HCT116 (cell line): Measurements from ENCODE around the gene SCRN2. TPM values are rescaled to one million over a fixed set of nuclear protein-coding genes. Genes with fewer than 3 reads are reported as not detected.

Experiments used
- ATAC-seq: fragments of 200-7000 bp; cut with Tn5 transposase; 2 replicates; pipeline ENCODE4 v1.9.1; 2020; ENCODE audit warnings: mild to moderate bottlenecking, moderate library complexity
- BruUV-seq: library from RNA; stranded (reverse); fragments of 400-500 nt; replicated peaks from 2 replicates; lab custom pipeline; 2021; lab: Mats Ljungman, UMichigan
- CTCF ChIA-PET: fragments of 300-600 bp; sonication (Branson Sonifier 250); formaldehyde crosslinking; loops from one replicate; lab custom pipeline; 2021; ENCODE audit warnings: antibody characterized with exemption; lab: Charles Lee
- POLR2A ChIA-PET: fragments of 300-600, 350-600 bp; sonication (Branson Sonifier 250); formaldehyde crosslinking; loops from one replicate; lab custom pipeline; 2021; ENCODE audit warnings: antibody characterized with exemption; lab: Charles Lee
- RAD21 ChIA-PET, 2 experiments: fragments of 300-600 bp; sonication (Branson Sonifier 250); formaldehyde crosslinking; loops; one replicate each; lab custom pipeline; 2023; ENCODE audit warnings: low total read pairs in 2 of 2; ENCODE audit not compliant: uncharacterized antibody in 2 of 2, unreplicated experiment in 2 of 2, low non-redundant PET in 1 of 2; lab: Charles Lee
- DNase-seq: peaks from one replicate; pipeline ENCODE4 v3.0.0-alpha.2; 2010; ENCODE audit warnings: low read depth, low spot score
- H2AFZ ChIP-seq: fragments of 200-600 bp; shearing (Covaris generic), sonication (generic); 2 replicates; pipeline ENCODE4 v1.6.1; 2017; ENCODE audit warnings: low read depth, mixed run types, mixed read lengths, antibody characterized with exemption, low read length; ENCODE audit not compliant: poor library complexity, severe bottlenecking
- H3K27ac ChIP-seq: 2 replicates; pipeline ENCODE4 v1.5.1; 2012; ENCODE audit warnings: low read depth, low read length
- H3K27me3 ChIP-seq: fragments of 200-600 bp; sonication (generic); 2 replicates; pipeline ENCODE4 v1.6.1; 2016; ENCODE audit warnings: mixed run types, low read length, mixed read lengths; ENCODE audit not compliant: insufficient read depth
- H3K36me3 ChIP-seq, 2 experiments: fragments of 200-500 bp in 1 of 2; fragments of 200-600 bp in 1 of 2; sonication (Bioruptor generic) in 1 of 2; sonication (generic) in 1 of 2; 2 replicates each; pipeline versions ENCODE4 v1.5.1 to v1.6.1; 2014 to 2016; ENCODE audit warnings: low read length in 2 of 2, inconsistent platforms in 1 of 2, mixed read lengths in 1 of 2, mixed run types in 1 of 2; ENCODE audit not compliant: insufficient read depth in 2 of 2, control insufficient read depth in 1 of 2
- H3K4me1 ChIP-seq, 2 experiments: fragments of 200-600 bp in 1 of 2; sonication (generic) in 1 of 2; 2 replicates each; pipeline versions ENCODE4 v1.5.1 to v1.6.1; 2012 to 2017; ENCODE audit warnings: low read length in 2 of 2, inconsistent platforms in 1 of 2, mild to moderate bottlenecking in 1 of 2, mixed read lengths in 1 of 2, mixed run types in 1 of 2, moderate library complexity in 1 of 2; ENCODE audit not compliant: insufficient read depth in 2 of 2, control insufficient read depth in 1 of 2
- H3K4me2 ChIP-seq: fragments of 200-600 bp; sonication (generic); 2 replicates; pipeline ENCODE4 v1.6.1; 2017; ENCODE audit warnings: mixed run types, low read length, mixed read lengths
- H3K4me3 ChIP-seq, 2 experiments: fragments of 200-600 bp in 1 of 2; sonication (generic) in 1 of 2; replicated peaks in 1 of 2; 2 replicates each; pipeline ENCODE4 v1.5.1; 2011 to 2016; ENCODE audit warnings: low read length in 2 of 2, control low read depth in 1 of 2, low read depth in 1 of 2, mild to moderate bottlenecking in 1 of 2, mixed read lengths in 1 of 2, mixed run types in 1 of 2
- H3K79me2 ChIP-seq: fragments of 200-600 bp; sonication (generic); 2 replicates; pipeline ENCODE4 v1.6.1; 2017; ENCODE audit warnings: mild to moderate bottlenecking, mixed run types, low read length, moderate library complexity, mixed read lengths; ENCODE audit not compliant: insufficient read depth
- H3K9ac ChIP-seq: fragments of 200-600 bp; sonication (generic); 2 replicates; pipeline ENCODE4 v1.6.1; 2016; ENCODE audit warnings: low read length, mixed read lengths
- H3K9me2 ChIP-seq: fragments of 200-600 bp; sonication (generic), shearing (Covaris generic); 2 replicates; pipeline ENCODE4 v1.6.1; 2017; ENCODE audit warnings: mixed run types, mild to moderate bottlenecking, moderate library complexity; ENCODE audit not compliant: insufficient read depth
- H3K9me3 ChIP-seq, 2 experiments: fragments of 200-500 bp in 1 of 2; fragments of 200-600 bp in 1 of 2; sonication (Bioruptor generic) in 1 of 2; sonication (generic) in 1 of 2; 2 replicates each; pipeline ENCODE4 v1.6.1; 2014 to 2017; ENCODE audit warnings: low read length in 2 of 2, mixed read lengths in 2 of 2, inconsistent platforms in 1 of 2, low read depth in 1 of 2, mild to moderate bottlenecking in 1 of 2, mixed run types in 1 of 2, moderate library complexity in 1 of 2; ENCODE audit not compliant: control insufficient read depth in 1 of 2, insufficient read depth in 1 of 2
- H4K20me1 ChIP-seq: fragments of 200-600 bp; sonication (generic), shearing (Covaris generic); 2 replicates; pipeline ENCODE4 v1.6.1; 2017; ENCODE audit warnings: mixed run types, mild to moderate bottlenecking, moderate library complexity; ENCODE audit not compliant: insufficient read depth
- ATF3 ChIP-seq: IDR thresholded peaks from 2 replicates; pipeline ENCODE4 v1.6.1; 2012
- CBX3 ChIP-seq: IDR thresholded peaks from 2 replicates; pipeline ENCODE4 v1.6.1; 2012; ENCODE audit warnings: low read depth
- CEBPB ChIP-seq: IDR thresholded peaks from 2 replicates; pipeline ENCODE4 v1.6.1; 2012; ENCODE audit warnings: low read depth
- CTCF ChIP-seq, 3 experiments: fragments of 200-600 bp in 1 of 3; sonication (generic) in 1 of 3; IDR thresholded peaks in 2 of 3; conservative IDR thresholded peaks in 1 of 3; 2 replicates each; pipeline ENCODE4 v1.5.1; 2012 to 2017; ENCODE audit warnings: low read depth in 2 of 3, low read length in 2 of 3, antibody characterized with exemption in 1 of 3, borderline replicate concordance in 1 of 3, control low read depth in 1 of 3, mild to moderate bottlenecking in 1 of 3, mixed read lengths in 1 of 3, mixed run types in 1 of 3, moderate library complexity in 1 of 3; ENCODE audit not compliant: insufficient read depth in 1 of 3
- EGR1 ChIP-seq: IDR thresholded peaks from 2 replicates; pipeline ENCODE4 v1.6.1; 2012; ENCODE audit warnings: low read depth
- ELF1 ChIP-seq: IDR thresholded peaks from 2 replicates; pipeline ENCODE4 v1.6.1; 2012; ENCODE audit warnings: low read depth, borderline replicate concordance
- EZH2 ChIP-seq: fragments of 200-600 bp; sonication (generic); IDR thresholded peaks from 2 replicates; pipeline ENCODE4 v1.6.1; 2017; ENCODE audit warnings: antibody characterized with exemption, mixed run types
- FOSL1 ChIP-seq: IDR thresholded peaks from 2 replicates; pipeline ENCODE4 v1.6.1; 2012; ENCODE audit warnings: low read depth
- JUND ChIP-seq: IDR thresholded peaks from 2 replicates; pipeline ENCODE4 v1.6.1; 2012
- RAD21 ChIP-seq: IDR thresholded peaks from 2 replicates; pipeline ENCODE4 v1.6.1; 2012; ENCODE audit warnings: low read depth, mild to moderate bottlenecking
- SRF ChIP-seq: IDR thresholded peaks from 2 replicates; pipeline ENCODE4 v1.6.1; 2012; ENCODE audit warnings: low read depth
- TCF7L2 ChIP-seq: IDR thresholded peaks from 2 replicates; pipeline ENCODE4 v1.7.0; 2011; ENCODE audit warnings: borderline replicate concordance, inconsistent platforms; ENCODE audit not compliant: insufficient read depth, insufficient read length; ENCODE audit errors: extremely low read depth
- YY1 ChIP-seq: IDR thresholded peaks from 2 replicates; pipeline ENCODE4 v1.6.1; 2011; ENCODE audit warnings: low read length, low read depth, moderate library complexity, mild to moderate bottlenecking; ENCODE audit not compliant: insufficient replicate concordance; ENCODE audit errors: extremely low read depth
- ZNF274 ChIP-seq: fragments of 200-500 bp; sonication (Bioruptor generic); IDR thresholded peaks from 2 replicates; pipeline ENCODE4 v1.6.1; 2014; ENCODE audit warnings: mild to moderate bottlenecking, low read depth, low read length, inconsistent platforms
- intact Hi-C: fragments of 100-400 bp; cut with micrococcal nuclease; formaldehyde crosslinking; loops from 2 replicates; pipeline ENCODE4 v1.10.0; 2022
- total RNA-seq: library from RNA; stranded (reverse); gene quantifications from one replicate; pipeline ENCODE4 v1.2.1, GENCODE V29; 2021; ENCODE audit not compliant: unreplicated experiment

The SCRN2 gene
- total RNA-seq, 1 experiment from 2014 or later, result 53.2 TPM

DNA sequence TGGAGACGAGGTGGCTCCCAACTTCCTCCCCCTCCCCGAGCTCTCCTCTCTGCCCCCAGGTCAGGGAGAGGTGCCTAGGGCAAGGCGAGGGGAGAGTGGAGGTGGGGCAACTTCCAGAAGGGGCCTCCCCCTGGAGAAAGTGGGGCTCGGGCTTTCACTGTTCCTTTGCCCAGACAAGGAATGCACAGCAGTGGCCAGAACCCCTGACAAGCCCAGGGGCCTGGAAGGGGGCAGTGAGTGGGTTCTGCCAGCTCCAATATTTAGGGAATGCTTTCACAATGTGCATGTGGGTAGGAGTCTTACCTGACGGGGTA, 43.3 kb upstream of the SCRN2 start:
- Histone ChIP-seq H3K9ac (no peak overlapping the region), H3K36me3 (no peaks in the 10 kb centered on the region), H3K4me2 (no peak overlapping the region), H4K20me1 (no peaks in the 10 kb centered on the region), H3K27me3 (no peaks in the 10 kb centered on the region), H3K27ac (no peak overlapping the region), H3K9me3 (no peaks in the 10 kb centered on the region), H3K4me1 (peaks cover 0 to 27% of the 10 kb centered on the region in 2 experiments; a peak in 2 of 4 replicates), H3K79me2 (no peaks in the 10 kb centered on the region), H2AFZ (no peak overlapping the region), H3K9me2 (no peaks in the 10 kb centered on the region), H3K4me3 (no peak overlapping the region)
- ChIA-PET POLR2A (interaction anchor here (1.3 to 3.6 kb wide), 3 partner anchors 11 to 43 kb away, joined by 3 to 19 read pairs (median 4); partner anchors contain the start of genes SCRN2, SP2 and SP6), RAD21 (interaction anchor here in 1 of 2 experiments (1.2 kb wide), 1 partner anchor 44 kb away, joined by 3 read pairs; the partner anchor contains the start of gene SCRN2), CTCF (interaction anchor here (3.3 to 3.5 kb wide), 2 partner anchors 41 to 43 kb away, joined by 26 read pairs; partner anchors contain the start of gene SCRN2)
- DNase-seq (no peak), ATAC-seq (no peak)
- TF ChIP-seq RAD21 (no peak), ELF1 (no peak), ATF3 (no peak), JUND (no peak), SRF (no peak), CEBPB (no peak), EGR1 (no peak), FOSL1 (no peak)
- intact Hi-C loops, result no loop called here
- BruUV-seq, result no TSS peak

GRCh38 chr17:47883589-47884426, 42.7 kb upstream of the SCRN2 start:
- Histone ChIP-seq H3K36me3 (no peaks in the 10 kb centered on the region), H3K4me1 (peaks cover 0 to 32% of the 10 kb centered on the region in 2 experiments; a peak in 2 of 4 replicates), H3K9ac (no peak overlapping the region), H4K20me1 (no peaks in the 10 kb centered on the region), H3K27ac (no peak overlapping the region), H3K27me3 (no peaks in the 10 kb centered on the region), H3K4me3 (no peak overlapping the region), H3K79me2 (no peaks in the 10 kb centered on the region), H3K4me2 (no peak overlapping the region), H2AFZ (no peak overlapping the region), H3K9me2 (no peaks in the 10 kb centered on the region), H3K9me3 (no peaks in the 10 kb centered on the region)
- ChIA-PET RAD21 (interaction anchor here in 1 of 2 experiments (1.2 kb wide), 1 partner anchor 43 kb away, joined by 3 read pairs; the partner anchor contains the start of gene SCRN2), POLR2A (interaction anchor here (1.0 to 3.6 kb wide), 3 partner anchors 12 to 33 kb away, joined by 3 to 19 read pairs (median 3); partner anchors contain the start of genes SP2 and SP6), CTCF (interaction anchor here (2.3 to 3.5 kb wide), 3 partner anchors 40 to 42 kb away, joined by 7 to 26 read pairs (median 26); partner anchors contain the start of gene SCRN2)
- no peak for DNase-seq
- BruUV-seq, result no TSS peak
- intact Hi-C loops, result no loop called here
- ATAC-seq, result no peak
- TF ChIP-seq CBX3, result no peak
- TF ChIP-seq ZNF274, result no peak
- no peak for TF ChIP-seq YY1
- TF ChIP-seq CTCF (IDR thresholded peaks at IDR 0.05 in 2 of 3, conservative IDR thresholded peaks at IDR 0.05 in 1 of 3; ENCODE audit: borderline replicate concordance in 1 of 3, insufficient read depth in 1 of 3, low read depth in 2 of 3, low read length in 2 of 3), result no peak
- no peak for TF ChIP-seq RAD21
- TF ChIP-seq EZH2, result no peak
- TF ChIP-seq SRF, result no peak
- TF ChIP-seq EGR1, result no peak
- no peak for TF ChIP-seq FOSL1
- no peak for TF ChIP-seq TCF7L2
